ENCODE results near the gene IRF2BP2. TPM values are rescaled to one million over a fixed set of nuclear protein-coding genes. Genes with fewer than 3 reads are reported as not detected.

IRF2BP2 gene
- total and polyA plus RNA-seq, 2 donors (not counting 1 experiment from before 2014, with no cell fraction given) = 126 to 255 TPM

DNA sequence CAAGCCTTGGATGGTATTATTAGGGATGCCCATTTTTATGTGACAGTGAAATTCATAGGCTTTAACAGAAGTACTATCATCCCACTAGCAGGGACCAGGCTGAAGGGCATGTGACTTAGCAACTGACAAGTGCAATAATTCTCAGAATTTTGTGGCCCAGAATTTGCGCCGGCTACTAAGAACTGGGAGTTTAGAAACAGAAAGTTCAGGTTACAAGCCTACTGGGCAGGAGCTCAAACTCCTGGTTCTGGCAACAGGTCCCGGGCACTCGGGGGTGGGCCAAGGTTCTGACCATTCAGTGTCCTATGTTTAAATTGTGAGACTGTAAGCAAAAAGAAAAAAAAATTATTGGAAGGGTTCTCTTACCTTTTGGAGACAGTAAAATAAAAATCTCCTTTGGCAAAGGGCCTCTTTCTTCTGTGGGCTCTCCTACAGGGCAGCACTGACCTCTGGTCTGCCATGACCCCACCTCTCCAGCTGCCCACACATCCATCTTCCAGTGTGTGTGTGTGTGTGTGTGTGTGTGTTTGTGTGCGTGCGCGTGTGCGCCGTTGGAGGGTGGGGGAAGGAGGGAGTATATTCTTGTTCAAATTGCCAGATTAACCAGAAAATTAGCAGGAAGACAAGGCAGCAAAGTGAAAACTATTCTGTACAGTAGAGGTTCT lies 26.1 kb downstream of the IRF2BP2 start:
- no peak for TF ChIP-seq EZH2 (IDR thresholded peaks at IDR 0.05; ENCODE audit: borderline replicate concordance, insufficient read depth, low read depth, low read length, poor library complexity, severe bottlenecking)
- TF ChIP-seq, protein P1, sequence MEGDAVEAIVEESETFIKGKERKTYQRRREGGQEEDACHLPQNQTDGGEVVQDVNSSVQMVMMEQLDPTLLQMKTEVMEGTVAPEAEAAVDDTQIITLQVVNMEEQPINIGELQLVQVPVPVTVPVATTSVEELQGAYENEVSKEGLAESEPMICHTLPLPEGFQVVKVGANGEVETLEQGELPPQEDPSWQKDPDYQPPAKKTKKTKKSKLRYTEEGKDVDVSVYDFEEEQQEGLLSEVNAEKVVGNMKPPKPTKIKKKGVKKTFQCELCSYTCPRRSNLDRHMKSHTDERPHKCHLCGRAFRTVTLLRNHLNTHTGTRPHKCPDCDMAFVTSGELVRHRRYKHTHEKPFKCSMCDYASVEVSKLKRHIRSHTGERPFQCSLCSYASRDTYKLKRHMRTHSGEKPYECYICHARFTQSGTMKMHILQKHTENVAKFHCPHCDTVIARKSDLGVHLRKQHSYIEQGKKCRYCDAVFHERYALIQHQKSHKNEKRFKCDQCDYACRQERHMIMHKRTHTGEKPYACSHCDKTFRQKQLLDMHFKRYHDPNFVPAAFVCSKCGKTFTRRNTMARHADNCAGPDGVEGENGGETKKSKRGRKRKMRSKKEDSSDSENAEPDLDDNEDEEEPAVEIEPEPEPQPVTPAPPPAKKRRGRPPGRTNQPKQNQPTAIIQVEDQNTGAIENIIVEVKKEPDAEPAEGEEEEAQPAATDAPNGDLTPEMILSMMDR (IDR thresholded peaks at IDR 0.05) = no peak
- Histone ChIP-seq H3K4me1 (ENCODE audit: control insufficient read depth in 2 of 2, insufficient read depth in 2 of 2, low read length in 2 of 2) (no peaks in the 10 kb centered on the region), H3K9me3 (ENCODE audit: control extremely low read depth in 1 of 3, control insufficient read depth in 2 of 3, insufficient read depth in 1 of 3, low read length in 2 of 3) (no peaks in the 10 kb centered on the region), H3K9ac (ENCODE audit: low read length) (no peak overlapping the region), H3K27ac (ENCODE audit: low read length in 2 of 2) (no peak overlapping the region), H3K4me2 (replicated peaks; ENCODE audit: low read depth, low read length, poor library complexity, severe bottlenecking) (no peak overlapping the region), H3K36me3 (replicated peaks in 1 of 2; ENCODE audit: control extremely low read depth in 1 of 2, control insufficient read depth in 1 of 2, extremely low read depth in 1 of 2, insufficient read depth in 2 of 2, low read length in 1 of 2) (no peaks in the 10 kb centered on the region), H3K27me3 (replicated peaks in 1 of 4; ENCODE audit: control extremely low read depth in 1 of 4, control insufficient read depth in 3 of 4, insufficient read depth in 4 of 4, low read length in 3 of 4) (no peaks in the 10 kb centered on the region), H3K4me3 (ENCODE audit: control extremely low read depth in 1 of 5, extremely low read depth in 1 of 5, insufficient read depth in 1 of 5, low read depth in 2 of 5, low read length in 4 of 5) (no peak overlapping the region), H4K20me1 (ENCODE audit: control insufficient read depth, insufficient read depth, low read length, poor library complexity, severe bottlenecking) (no peaks in the 10 kb centered on the region), H2AFZ (ENCODE audit: insufficient read depth, low read depth, low read length, poor library complexity, severe bottlenecking) (no peak overlapping the region), H3K79me2 (ENCODE audit: control insufficient read depth, insufficient read depth, low read length) (no peaks in the 10 kb centered on the region)
- DNase-seq = no peak
- Mint-ChIP-seq H3K4me3 (no peak overlapping the region), H3K9me3 (ENCODE audit: insufficient read depth) (no peaks in the 10 kb centered on the region), H3K27me3 (peaks cover 4% of the 10 kb centered on the region), H3K4me1 (peaks cover 2% of the 10 kb centered on the region), H3K27ac (no peak overlapping the region)
- POLR2A ChIA-PET = no interaction called here
- no peak for ATAC-seq (ENCODE audit: low read depth)
- CTCF ChIA-PET = interaction anchor here (0.6 to 1.7 kb wide), 4 partner anchors 14 to 500 kb away, joined by 3 to 7 read pairs (median 4); no protein-coding TSS in a partner anchor
- intact Hi-C loops (cut with micrococcal nuclease) = no loop called here
- WGBS (ENCODE audit: insufficient coverage) = 84% methylated on average over 9 of the region's 9 CpGs

DNA sequence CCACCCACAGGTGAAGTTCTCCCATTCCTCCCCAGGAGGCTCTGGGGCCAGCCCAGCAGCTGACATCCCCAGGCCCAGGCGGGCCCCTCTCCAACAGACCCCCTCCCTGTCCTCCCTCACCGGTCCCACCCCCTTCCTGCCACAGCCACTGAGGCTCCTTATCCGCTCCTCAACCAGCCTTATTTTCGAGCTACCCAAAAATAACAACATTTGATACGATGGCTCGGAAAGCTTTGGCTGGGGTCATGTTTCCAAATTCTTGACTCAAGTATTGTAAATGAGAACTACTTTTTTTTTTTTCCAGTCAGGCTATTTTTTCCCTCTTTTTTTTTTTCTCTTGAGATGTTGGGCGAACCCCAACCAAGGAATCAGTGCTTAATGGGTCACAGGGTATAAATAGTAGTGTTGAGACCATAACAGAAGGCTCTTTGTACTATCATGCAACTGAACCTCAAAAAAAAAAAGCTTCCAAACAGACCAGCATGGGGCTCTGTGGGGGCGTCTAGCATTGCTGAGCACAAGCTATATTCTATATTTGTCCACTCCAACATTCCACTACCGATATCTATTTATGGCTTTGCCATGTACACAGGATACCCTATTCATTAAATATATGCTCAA lies 27.2 kb downstream of the IRF2BP2 start:
- Mint-ChIP-seq H3K4me1 (peaks cover 2% of the 10 kb centered on the region), H3K9me3 (ENCODE audit: insufficient read depth) (no peaks in the 10 kb centered on the region), H3K27ac (no peak overlapping the region), H3K27me3 (peaks cover 4% of the 10 kb centered on the region), H3K4me3 (no peak overlapping the region)
- DNase-seq (no peak), ATAC-seq (ENCODE audit: low read depth) (no peak)
- ChIA-PET POLR2A (no interaction called here), CTCF (interaction anchor here (0.6 to 0.8 kb wide), 6 partner anchors 334 to 641 kb away, joined by 3 to 4 read pairs (median 3); no protein-coding TSS in a partner anchor)
- Histone ChIP-seq H3K4me2 (replicated peaks; ENCODE audit: low read depth, low read length, poor library complexity, severe bottlenecking) (no peak overlapping the region), H2AFZ (ENCODE audit: insufficient read depth, low read depth, low read length, poor library complexity, severe bottlenecking) (no peak overlapping the region), H3K4me3 (ENCODE audit: control extremely low read depth in 1 of 5, extremely low read depth in 1 of 5, insufficient read depth in 1 of 5, low read depth in 2 of 5, low read length in 4 of 5) (no peak overlapping the region), H4K20me1 (ENCODE audit: control insufficient read depth, insufficient read depth, low read length, poor library complexity, severe bottlenecking) (no peaks in the 10 kb centered on the region), H3K9me3 (ENCODE audit: control extremely low read depth in 1 of 3, control insufficient read depth in 2 of 3, insufficient read depth in 1 of 3, low read length in 2 of 3) (no peaks in the 10 kb centered on the region), H3K4me1 (ENCODE audit: control insufficient read depth in 2 of 2, insufficient read depth in 2 of 2, low read length in 2 of 2) (no peaks in the 10 kb centered on the region), H3K79me2 (ENCODE audit: control insufficient read depth, insufficient read depth, low read length) (no peaks in the 10 kb centered on the region), H3K27me3 (replicated peaks in 1 of 4; ENCODE audit: control extremely low read depth in 1 of 4, control insufficient read depth in 3 of 4, insufficient read depth in 4 of 4, low read length in 3 of 4) (no peaks in the 10 kb centered on the region), H3K9ac (ENCODE audit: low read length) (no peak overlapping the region), H3K27ac (ENCODE audit: low read length in 2 of 2) (no peak overlapping the region), H3K36me3 (replicated peaks in 1 of 2; ENCODE audit: control extremely low read depth in 1 of 2, control insufficient read depth in 1 of 2, extremely low read depth in 1 of 2, insufficient read depth in 2 of 2, low read length in 1 of 2) (no peaks in the 10 kb centered on the region)
- TF ChIP-seq, protein P1 (IDR thresholded peaks at IDR 0.05) = no peak
- no peak for TF ChIP-seq EZH2 (IDR thresholded peaks at IDR 0.05; ENCODE audit: borderline replicate concordance, insufficient read depth, low read depth, low read length, poor library complexity, severe bottlenecking)
- 96% methylated on average over 6 of the region's 9 CpGs for WGBS (ENCODE audit: insufficient coverage)
- intact Hi-C loops (cut with micrococcal nuclease) = no loop called here
